ENCODE measurements around the gene SMAD1.
A peak's percentile ranks its signal among the peaks of the same experiment; 100 is the strongest.
"Not testable (repeated sequence)": the region's sequence is repeated elsewhere in the genome, so short reads cannot be mapped to it uniquely, and the experiment has no call there.

The SMAD1 gene

GRCh38 chr4:145566086-145566708 lies 84.5 kb downstream of the SMAD1 start:
- Histone ChIP-seq H2AFZ (ENCODE audit: low read depth) (no peak overlapping the region), H3K36me3 (ENCODE audit: insufficient read depth) (no peaks in the 10 kb centered on the region), H3K79me2 (ENCODE audit: insufficient read depth, low read depth) (no peaks in the 10 kb centered on the region), H4K20me1 (ENCODE audit: insufficient read depth) (no peaks in the 10 kb centered on the region), H3K4me1 (ENCODE audit: low read depth, poor library complexity, severe bottlenecking) (peaks cover 24% of the 10 kb centered on the region), H3K9ac (no peak overlapping the region), H3K4me3 (IDR thresholded peaks at IDR 0.05; ENCODE audit: insufficient read depth, low read depth, low read length) (no peak overlapping the region), H3K27me3 (ENCODE audit: insufficient read depth, low read depth) (no peaks in the 10 kb centered on the region), H3K27ac (peak overlapping the region; percentile 48; the same call in 1 of the 2 replicates), H3K4me2 (peak overlapping the region; percentile 31; the same call in 1 of the 2 replicates)
- TF ChIP-seq CTCF (conservative IDR thresholded peaks at IDR 0.05; ENCODE audit: low read depth, low read length) = no peak

- H2AFZ ChIP-seq (ENCODE audit: low read depth) = no peak overlapping the region
- no peak overlapping the region for H3K4me2 ChIP-seq
- no peak overlapping the region for H3K27ac ChIP-seq
- no peaks in the 10 kb centered on the region for H3K79me2 ChIP-seq (ENCODE audit: insufficient read depth, low read depth)
- H3K36me3 ChIP-seq (ENCODE audit: insufficient read depth) = no peaks in the 10 kb centered on the region
- H4K20me1 ChIP-seq (ENCODE audit: insufficient read depth) = no peaks in the 10 kb centered on the region
- TF ChIP-seq CTCF (conservative IDR thresholded peaks at IDR 0.05; ENCODE audit: low read depth, low read length) = no peak
- peaks cover 24% of the 10 kb centered on the region for H3K4me1 ChIP-seq (ENCODE audit: low read depth, poor library complexity, severe bottlenecking)
- no peak overlapping the region for H3K9ac ChIP-seq
- H3K4me3 ChIP-seq (IDR thresholded peaks at IDR 0.05; ENCODE audit: insufficient read depth, low read depth, low read length) = no peak overlapping the region
- H3K27me3 ChIP-seq (ENCODE audit: insufficient read depth, low read depth) = no peaks in the 10 kb centered on the region
Measured at GRCh38 chr4:145566768-145567167, 85.1 kb downstream of the SMAD1 start.

GRCh38 chr4:145567516-145567915 lies 85.9 kb downstream of the SMAD1 start:
- no peak for TF ChIP-seq CTCF (conservative IDR thresholded peaks at IDR 0.05; ENCODE audit: low read depth, low read length)
- Histone ChIP-seq H3K27me3 (ENCODE audit: insufficient read depth, low read depth) (no peaks in the 10 kb centered on the region), H3K4me2 (no peak overlapping the region), H3K36me3 (ENCODE audit: insufficient read depth) (no peaks in the 10 kb centered on the region), H3K9ac (no peak overlapping the region), H3K4me1 (ENCODE audit: low read depth, poor library complexity, severe bottlenecking) (peaks cover 24% of the 10 kb centered on the region), H3K4me3 (IDR thresholded peaks at IDR 0.05; ENCODE audit: insufficient read depth, low read depth, low read length) (no peak overlapping the region), H3K79me2 (ENCODE audit: insufficient read depth, low read depth) (no peaks in the 10 kb centered on the region), H3K27ac (no peak overlapping the region), H4K20me1 (ENCODE audit: insufficient read depth) (no peaks in the 10 kb centered on the region), H2AFZ (ENCODE audit: low read depth) (no peak overlapping the region)

GRCh38 chr4:145574546-145574945 lies 92.9 kb downstream of the SMAD1 start:
- not testable (repeated sequence) for H3K4me2 ChIP-seq; H3K36me3 ChIP-seq (ENCODE audit: insufficient read depth); H3K4me3 ChIP-seq (IDR thresholded peaks at IDR 0.05; ENCODE audit: insufficient read depth, low read depth, low read length); H3K27ac ChIP-seq; H3K27me3 ChIP-seq (ENCODE audit: insufficient read depth, low read depth); H2AFZ ChIP-seq (ENCODE audit: low read depth); H3K4me1 ChIP-seq (ENCODE audit: low read depth, poor library complexity, severe bottlenecking); H3K9ac ChIP-seq; H3K79me2 ChIP-seq (ENCODE audit: insufficient read depth, low read depth); H4K20me1 ChIP-seq (ENCODE audit: insufficient read depth)

- Histone ChIP-seq H3K79me2 (ENCODE audit: insufficient read depth, low read depth) (no peaks in the 10 kb centered on the region), H3K27ac (no peak overlapping the region), H3K27me3 (ENCODE audit: insufficient read depth, low read depth) (no peaks in the 10 kb centered on the region), H3K9ac (no peak overlapping the region), H2AFZ (ENCODE audit: low read depth) (no peak overlapping the region), H3K4me3 (IDR thresholded peaks at IDR 0.05; ENCODE audit: insufficient read depth, low read depth, low read length) (no peak overlapping the region), H4K20me1 (ENCODE audit: insufficient read depth) (no peaks in the 10 kb centered on the region), H3K4me1 (ENCODE audit: low read depth, poor library complexity, severe bottlenecking) (no peaks in the 10 kb centered on the region), H3K4me2 (no peak overlapping the region), H3K36me3 (ENCODE audit: insufficient read depth) (no peaks in the 10 kb centered on the region)
- no peak for TF ChIP-seq CTCF (conservative IDR thresholded peaks at IDR 0.05; ENCODE audit: low read depth, low read length)
Measured at GRCh38 chr4:145580906-145581305, 99.3 kb downstream of the SMAD1 start.
